ENCODE measurements around the gene HIVEP2. TPM values are rescaled to one million over a fixed set of nuclear protein-coding genes. Genes with fewer than 3 reads are reported as not detected.

The HIVEP2 gene
- total RNA-seq, 1 experiment from 2014 or later = 10.3 TPM

DNA sequence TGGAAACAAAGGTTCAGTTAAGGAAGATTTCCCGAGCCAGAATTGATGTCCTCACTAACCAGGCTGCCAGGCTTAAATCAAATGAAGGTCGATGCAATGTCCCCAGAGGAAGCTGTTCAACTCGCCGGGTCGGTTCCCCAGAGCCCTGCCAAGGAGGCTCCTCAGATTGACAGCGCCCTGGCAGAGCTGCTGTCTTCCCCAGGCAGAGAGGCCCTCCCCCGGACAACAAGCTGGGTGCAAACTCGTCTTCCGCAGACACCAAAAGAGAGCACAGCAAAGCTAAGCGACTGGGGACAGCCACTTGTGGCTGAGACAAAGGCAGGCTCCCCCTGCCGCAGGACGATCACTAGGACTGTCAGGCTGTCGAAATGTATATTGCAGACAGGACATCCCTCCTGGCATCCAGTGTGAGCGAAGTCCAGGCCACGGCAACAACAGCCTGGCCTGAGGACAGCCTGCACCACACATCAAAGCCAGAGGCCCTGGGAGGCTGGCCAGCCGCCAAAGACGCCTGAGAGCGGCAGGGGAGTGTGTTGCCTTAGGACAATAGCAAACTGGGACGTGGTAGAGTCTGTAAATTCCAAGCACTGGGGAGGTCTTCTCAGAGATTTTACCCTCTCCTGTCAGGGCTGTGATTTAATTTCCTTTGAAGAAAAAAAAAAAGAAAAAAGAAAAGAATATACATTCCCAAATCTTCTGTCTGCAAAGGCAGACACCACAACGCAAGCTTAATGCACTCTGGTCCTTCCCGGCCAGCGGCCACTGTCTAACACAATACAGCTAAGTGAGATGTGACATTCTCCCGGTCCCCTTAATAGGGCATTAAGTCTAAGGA, 99.1 kb downstream of the HIVEP2 start:
- no TSS peak for BruUV-seq (replicated peaks)
- no peaks in the 10 kb centered on the region for H3K9me3 ChIP-seq (ENCODE audit: control insufficient read depth, insufficient read depth, low read depth, low read length)
- in situ Hi-C loops (cut with HindIII; ENCODE audit: low pct_unique_long_range_greater_than_20kb, low sequenced_read_pairs) = no loop called here
- ChIA-PET POLR2A (interaction anchor here (0.6 to 0.7 kb wide), 2 partner anchors 32 to 87 kb away, joined by 3 to 4 read pairs; no protein-coding TSS in a partner anchor), CTCF (interaction anchor here (0.7 kb wide), 1 partner anchor 37 kb away, joined by 3 read pairs; no protein-coding TSS in a partner anchor)
- H3K4me3 ChIP-seq (ENCODE audit: low read depth in 2 of 2, low read length in 2 of 2) = peak overlapping the region; percentile 35 to 53
- ATAC-seq (peak; percentile 74), DNase-seq (ENCODE audit: low read depth, low spot score) (no peak)
- intact Hi-C loops (cut with micrococcal nuclease; ENCODE audit: unreplicated experiment) = loop anchor here (5.0 kb wide), 1 partner anchor 96 kb away; no protein-coding TSS in a partner anchor
- H3K27ac ChIP-seq (ENCODE audit: low read length) = peak overlapping the region; percentile 91
- peaks cover 53% of the 10 kb centered on the region for H3K4me1 ChIP-seq (ENCODE audit: control insufficient read depth, insufficient read depth, low read length)
- H3K27me3 ChIP-seq (ENCODE audit: control insufficient read depth, insufficient read depth, low read length) = no peaks in the 10 kb centered on the region
- TF ChIP-seq SIN3A (IDR thresholded peaks at IDR 0.05; ENCODE audit: borderline replicate concordance, insufficient read depth, low read depth, low read length) (no peak), TCF7L2 (IDR thresholded peaks at IDR 0.05; ENCODE audit: low read depth, low read length) (peak; percentile 99), POLR2AphosphoS5 (IDR thresholded peaks at IDR 0.05; ENCODE audit: low read depth, low read length) (0 out of 2 replicates have a peak, but pooled peaks have one; percentile 36)
- TF ChIP-seq, protein P1, sequence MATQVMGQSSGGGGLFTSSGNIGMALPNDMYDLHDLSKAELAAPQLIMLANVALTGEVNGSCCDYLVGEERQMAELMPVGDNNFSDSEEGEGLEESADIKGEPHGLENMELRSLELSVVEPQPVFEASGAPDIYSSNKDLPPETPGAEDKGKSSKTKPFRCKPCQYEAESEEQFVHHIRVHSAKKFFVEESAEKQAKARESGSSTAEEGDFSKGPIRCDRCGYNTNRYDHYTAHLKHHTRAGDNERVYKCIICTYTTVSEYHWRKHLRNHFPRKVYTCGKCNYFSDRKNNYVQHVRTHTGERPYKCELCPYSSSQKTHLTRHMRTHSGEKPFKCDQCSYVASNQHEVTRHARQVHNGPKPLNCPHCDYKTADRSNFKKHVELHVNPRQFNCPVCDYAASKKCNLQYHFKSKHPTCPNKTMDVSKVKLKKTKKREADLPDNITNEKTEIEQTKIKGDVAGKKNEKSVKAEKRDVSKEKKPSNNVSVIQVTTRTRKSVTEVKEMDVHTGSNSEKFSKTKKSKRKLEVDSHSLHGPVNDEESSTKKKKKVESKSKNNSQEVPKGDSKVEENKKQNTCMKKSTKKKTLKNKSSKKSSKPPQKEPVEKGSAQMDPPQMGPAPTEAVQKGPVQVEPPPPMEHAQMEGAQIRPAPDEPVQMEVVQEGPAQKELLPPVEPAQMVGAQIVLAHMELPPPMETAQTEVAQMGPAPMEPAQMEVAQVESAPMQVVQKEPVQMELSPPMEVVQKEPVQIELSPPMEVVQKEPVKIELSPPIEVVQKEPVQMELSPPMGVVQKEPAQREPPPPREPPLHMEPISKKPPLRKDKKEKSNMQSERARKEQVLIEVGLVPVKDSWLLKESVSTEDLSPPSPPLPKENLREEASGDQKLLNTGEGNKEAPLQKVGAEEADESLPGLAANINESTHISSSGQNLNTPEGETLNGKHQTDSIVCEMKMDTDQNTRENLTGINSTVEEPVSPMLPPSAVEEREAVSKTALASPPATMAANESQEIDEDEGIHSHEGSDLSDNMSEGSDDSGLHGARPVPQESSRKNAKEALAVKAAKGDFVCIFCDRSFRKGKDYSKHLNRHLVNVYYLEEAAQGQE (IDR thresholded peaks at IDR 0.05; ENCODE audit: insufficient read depth in 1 of 2, low read depth in 2 of 2, low read length in 1 of 2) = 0 out of 4 replicates have a peak, but pooled peaks of 1 of the 2 experiments have one; percentile 0
- TF ChIP-seq, protein P2, sequence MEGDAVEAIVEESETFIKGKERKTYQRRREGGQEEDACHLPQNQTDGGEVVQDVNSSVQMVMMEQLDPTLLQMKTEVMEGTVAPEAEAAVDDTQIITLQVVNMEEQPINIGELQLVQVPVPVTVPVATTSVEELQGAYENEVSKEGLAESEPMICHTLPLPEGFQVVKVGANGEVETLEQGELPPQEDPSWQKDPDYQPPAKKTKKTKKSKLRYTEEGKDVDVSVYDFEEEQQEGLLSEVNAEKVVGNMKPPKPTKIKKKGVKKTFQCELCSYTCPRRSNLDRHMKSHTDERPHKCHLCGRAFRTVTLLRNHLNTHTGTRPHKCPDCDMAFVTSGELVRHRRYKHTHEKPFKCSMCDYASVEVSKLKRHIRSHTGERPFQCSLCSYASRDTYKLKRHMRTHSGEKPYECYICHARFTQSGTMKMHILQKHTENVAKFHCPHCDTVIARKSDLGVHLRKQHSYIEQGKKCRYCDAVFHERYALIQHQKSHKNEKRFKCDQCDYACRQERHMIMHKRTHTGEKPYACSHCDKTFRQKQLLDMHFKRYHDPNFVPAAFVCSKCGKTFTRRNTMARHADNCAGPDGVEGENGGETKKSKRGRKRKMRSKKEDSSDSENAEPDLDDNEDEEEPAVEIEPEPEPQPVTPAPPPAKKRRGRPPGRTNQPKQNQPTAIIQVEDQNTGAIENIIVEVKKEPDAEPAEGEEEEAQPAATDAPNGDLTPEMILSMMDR (IDR thresholded peaks at IDR 0.05) = no peak
- no peaks in the 10 kb centered on the region; the same call in 1 of the 2 replicates for H3K36me3 ChIP-seq (ENCODE audit: control insufficient read depth, insufficient read depth, low read length)

DNA sequence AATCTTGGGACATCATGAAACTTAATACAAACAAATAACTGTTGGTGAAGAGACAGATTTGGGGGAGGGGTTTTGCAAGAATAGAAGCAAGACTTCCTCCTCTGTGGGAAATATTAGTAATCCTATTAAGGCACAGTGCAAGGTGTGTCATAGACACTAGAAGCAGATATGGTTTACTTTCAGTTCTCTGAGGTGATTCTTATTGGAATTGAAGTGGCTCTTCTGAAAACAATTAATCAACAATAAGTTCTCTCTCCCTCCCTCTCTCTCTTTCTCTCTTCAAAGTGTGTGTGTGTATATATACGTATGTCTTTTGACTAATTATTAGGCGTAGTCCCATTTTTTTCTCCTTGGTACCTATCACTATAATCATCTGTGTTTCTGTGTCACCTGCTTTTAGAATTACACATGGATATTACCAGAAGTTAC, 99.8 kb downstream of the HIVEP2 start:
- Histone ChIP-seq H3K4me1 (ENCODE audit: control insufficient read depth, insufficient read depth, low read length) (peaks cover 49% of the 10 kb centered on the region), H3K27ac (ENCODE audit: low read length) (peak overlapping the region; percentile 91), H3K27me3 (ENCODE audit: control insufficient read depth, insufficient read depth, low read length) (no peaks in the 10 kb centered on the region), H3K9me3 (ENCODE audit: control insufficient read depth, insufficient read depth, low read depth, low read length) (no peaks in the 10 kb centered on the region), H3K36me3 (ENCODE audit: control insufficient read depth, insufficient read depth, low read length) (no peaks in the 10 kb centered on the region; the same call in 1 of the 2 replicates), H3K4me3 (ENCODE audit: low read depth in 2 of 2, low read length in 2 of 2) (peak overlapping the region; percentile 35 to 53)
- in situ Hi-C loops (cut with HindIII; ENCODE audit: low pct_unique_long_range_greater_than_20kb, low sequenced_read_pairs) (no loop called here), intact Hi-C loops (cut with micrococcal nuclease; ENCODE audit: unreplicated experiment) (loop anchor here (5.0 kb wide), 1 partner anchor 97 kb away; no protein-coding TSS in a partner anchor)
- POLR2A ChIA-PET = interaction anchor here (0.6 kb wide), 1 partner anchor 33 kb away, joined by 3 read pairs; no protein-coding TSS in a partner anchor
- no TSS peak for BruUV-seq (replicated peaks)
- TF ChIP-seq TCF7L2 (IDR thresholded peaks at IDR 0.05; ENCODE audit: low read depth, low read length) (no peak), POLR2AphosphoS5 (IDR thresholded peaks at IDR 0.05; ENCODE audit: low read depth, low read length) (no peak), SIN3A (IDR thresholded peaks at IDR 0.05; ENCODE audit: borderline replicate concordance, insufficient read depth, low read depth, low read length) (no peak)
- TF ChIP-seq, protein P2 (IDR thresholded peaks at IDR 0.05) = no peak
- TF ChIP-seq, protein P1 (IDR thresholded peaks at IDR 0.05; ENCODE audit: insufficient read depth in 1 of 2, low read depth in 2 of 2, low read length in 1 of 2) = no peak
- DNase-seq (ENCODE audit: low read depth, low spot score) (no peak), ATAC-seq (no peak)
- CTCF ChIA-PET = no interaction called here

Measured in Panc1 (cell line).